Trophoblast cell (in vitro differentiated cells and primary cell): ENCODE data around the gene ESR1.
"Not testable (repeated sequence)": the region's sequence is repeated elsewhere in the genome, so short reads cannot be mapped to it uniquely, and the experiment has no call there.

Experiments used
- DNase-seq, 2 donors: peaks; one replicate each; pipeline ENCODE4 v3.0.0-alpha.2; 2016
- H2AFZ ChIP-seq: 2 replicates; pipeline ENCODE4 v1.6.1; 2013; ENCODE audit warnings: low read length, moderate library complexity, mild to moderate bottlenecking; ENCODE audit not compliant: insufficient read depth, poor library complexity
- H2AK5ac ChIP-seq: 2 replicates; pipeline ENCODE4 v1.6.1; 2013; ENCODE audit warnings: mild to moderate bottlenecking, low read length
- H2BK120ac ChIP-seq: 2 replicates; pipeline ENCODE4 v1.6.1; 2013; ENCODE audit warnings: low read length, mild to moderate bottlenecking, moderate library complexity; ENCODE audit not compliant: insufficient read depth, poor library complexity
- H2BK12ac ChIP-seq: 2 replicates; pipeline ENCODE4 v1.6.1; 2013; ENCODE audit warnings: mild to moderate bottlenecking, low read length, moderate library complexity
- H2BK5ac ChIP-seq: 2 replicates; pipeline ENCODE4 v1.6.1; 2013; ENCODE audit warnings: low read length, low read depth, moderate library complexity, mild to moderate bottlenecking; ENCODE audit not compliant: poor library complexity
- H3K14ac ChIP-seq: 2 replicates; pipeline ENCODE4 v1.6.1; 2013; ENCODE audit warnings: mild to moderate bottlenecking, low read length
- H3K18ac ChIP-seq: 2 replicates; pipeline ENCODE4 v1.6.1; 2013; ENCODE audit warnings: mild to moderate bottlenecking, low read length
- H3K23ac ChIP-seq: 2 replicates; pipeline ENCODE4 v1.6.1; 2013; ENCODE audit warnings: low read length
- H3K27ac ChIP-seq: 2 replicates; pipeline ENCODE4 v1.5.1; 2013; ENCODE audit warnings: low read depth, mild to moderate bottlenecking, inconsistent platforms, low read length, moderate library complexity
- H3K27me3 ChIP-seq: 2 replicates; pipeline ENCODE4 v1.6.1; 2013; ENCODE audit warnings: inconsistent platforms, mild to moderate bottlenecking, low read length, moderate library complexity; ENCODE audit not compliant: insufficient read depth
- H3K36me3 ChIP-seq, 2 experiments: 1 replicate in 1 of 2; 2 replicates in 1 of 2; pipeline ENCODE4 v1.6.1; 2013; ENCODE audit warnings: low read length in 2 of 2, mild to moderate bottlenecking in 2 of 2, moderate library complexity in 1 of 2; ENCODE audit not compliant: insufficient read depth in 2 of 2, control insufficient read depth in 1 of 2
- H3K4ac ChIP-seq: 2 replicates; pipeline ENCODE4 v1.6.1; 2013; ENCODE audit warnings: low read depth, mild to moderate bottlenecking, low read length, moderate library complexity
- H3K4me1 ChIP-seq, 2 experiments: 1 replicate in 1 of 2; 2 replicates in 1 of 2; pipeline ENCODE4 v1.6.1; 2013; ENCODE audit warnings: low read length in 2 of 2, mild to moderate bottlenecking in 2 of 2, moderate library complexity in 1 of 2; ENCODE audit not compliant: insufficient read depth in 2 of 2, control insufficient read depth in 1 of 2
- H3K4me2 ChIP-seq: 2 replicates; pipeline ENCODE4 v1.6.1; 2013; ENCODE audit warnings: inconsistent platforms, mild to moderate bottlenecking, low read length, moderate library complexity
- H3K4me3 ChIP-seq: 2 replicates; pipeline ENCODE4 v1.5.1; 2013; ENCODE audit warnings: mild to moderate bottlenecking, low read depth, low read length, inconsistent platforms
- H3K79me1 ChIP-seq: one replicate; pipeline ENCODE4 v1.6.1; 2013; ENCODE audit warnings: low read length
- H3K79me2 ChIP-seq: 2 replicates; pipeline ENCODE4 v1.6.1; 2013; ENCODE audit warnings: low read length, mild to moderate bottlenecking; ENCODE audit not compliant: control insufficient read depth, insufficient read depth, poor library complexity
- H3K9ac ChIP-seq: 2 replicates; pipeline ENCODE4 v1.6.1; 2013; ENCODE audit warnings: mild to moderate bottlenecking, low read length
- H3K9me3 ChIP-seq: 2 replicates; pipeline ENCODE4 v1.6.1; 2013; ENCODE audit warnings: low read depth, mild to moderate bottlenecking, control low read depth, inconsistent platforms, low read length; ENCODE audit not compliant: insufficient read depth
- H4K12ac ChIP-seq: 2 replicates; pipeline ENCODE4 v1.6.1; 2013; ENCODE audit warnings: low read depth, mild to moderate bottlenecking, low read length, moderate library complexity
- H4K8ac ChIP-seq: 2 replicates; pipeline ENCODE4 v1.6.1; 2013; ENCODE audit warnings: low read depth, mild to moderate bottlenecking, low read length, moderate library complexity
- H4K91ac ChIP-seq: one replicate; pipeline ENCODE4 v1.6.1; 2013; ENCODE audit warnings: low read depth, mild to moderate bottlenecking, low read length, moderate library complexity
- WGBS: extraction: QIAGEN DNeasy Blood & Tissue Kit; methylation state at CpG from one replicate; pipeline ENCODE4 v1.1.7; 2013; ENCODE audit warnings: missing lambda C conversion rate; ENCODE audit not compliant: insufficient read length, insufficient coverage; ENCODE audit errors: extremely low coverage; 5-methylcytosine and 5-hydroxymethylcytosine counted together

ESR1 gene

GRCh38 chr6:151962246-151962846 is 154.9 kb downstream of the ESR1 start:
- Histone ChIP-seq H2BK12ac (no peak overlapping the region), H3K9ac (no peak overlapping the region), H3K79me1 (no peaks in the 10 kb centered on the region), H3K27ac (no peak overlapping the region), H3K4me2 (no peak overlapping the region), H3K27me3 (no peaks in the 10 kb centered on the region), H3K4ac (no peak overlapping the region), H2BK5ac (no peak overlapping the region), H3K18ac (no peak overlapping the region), H4K12ac (no peak overlapping the region), H4K91ac (no peak overlapping the region), H3K9me3 (no peaks in the 10 kb centered on the region), H3K23ac (no peak overlapping the region), H2AFZ (no peak overlapping the region), H3K36me3 (no peaks in the 10 kb centered on the region), H3K79me2 (no peaks in the 10 kb centered on the region), H3K14ac (no peak overlapping the region), H3K4me3 (no peak overlapping the region), H2BK120ac (no peak overlapping the region), H3K4me1 (no peaks in the 10 kb centered on the region), H4K8ac (no peak overlapping the region), H2AK5ac (no peak overlapping the region)
- WGBS = no CpG with 5 or more reads among the region's 5 CpGs
- peak in 1 of 2 donors; percentile 30 for DNase-seq

DNA sequence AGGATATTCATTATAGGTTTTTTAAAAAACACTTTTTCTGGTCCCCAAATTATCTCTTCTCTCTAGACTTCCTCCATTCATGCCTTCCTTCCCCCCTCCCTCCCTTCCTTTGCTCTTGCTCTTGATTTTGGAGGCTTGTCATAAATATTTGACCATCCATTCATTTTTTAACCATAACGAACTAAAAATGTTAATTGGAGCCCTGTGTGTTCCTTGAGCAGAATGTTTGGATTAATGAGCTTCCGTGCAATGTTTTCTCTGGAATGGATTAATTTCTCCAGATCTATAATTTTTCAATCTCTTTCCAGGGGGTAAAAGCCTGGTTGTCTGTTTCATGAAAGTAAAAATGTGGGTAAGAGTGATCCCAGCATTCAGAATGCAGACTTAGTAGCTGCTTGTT is 155.5 kb downstream of the ESR1 start:
- H3K23ac ChIP-seq = no peak overlapping the region
- H4K91ac ChIP-seq = no peak overlapping the region
- no peaks in the 10 kb centered on the region for H3K9me3 ChIP-seq
- no peak overlapping the region for H3K14ac ChIP-seq
- DNase-seq = peak in 1 of 2 donors; percentile 28
- H3K79me1 ChIP-seq = no peaks in the 10 kb centered on the region
- H3K4me1 ChIP-seq = no peaks in the 10 kb centered on the region
- H4K8ac ChIP-seq = no peak overlapping the region
- H3K4ac ChIP-seq = no peak overlapping the region
- no peak overlapping the region for H2AK5ac ChIP-seq
- H2BK5ac ChIP-seq = no peak overlapping the region
- no peaks in the 10 kb centered on the region for H3K27me3 ChIP-seq
- no peak overlapping the region for H3K9ac ChIP-seq
- no peak overlapping the region for H2AFZ ChIP-seq
- WGBS = no CpG with 5 or more reads among the region's 2 CpGs
- no peak overlapping the region for H3K27ac ChIP-seq
- no peak overlapping the region for H3K4me2 ChIP-seq
- no peak overlapping the region for H3K18ac ChIP-seq
- H4K12ac ChIP-seq = no peak overlapping the region
- no peaks in the 10 kb centered on the region for H3K36me3 ChIP-seq
- no peak overlapping the region for H2BK12ac ChIP-seq
- H2BK120ac ChIP-seq = no peak overlapping the region
- H3K4me3 ChIP-seq = no peak overlapping the region
- H3K79me2 ChIP-seq = no peaks in the 10 kb centered on the region

GRCh38 chr6:151964412-151964811 is 156.9 kb downstream of the ESR1 start:
- H4K91ac ChIP-seq, H2BK5ac ChIP-seq: not testable (repeated sequence)

DNA sequence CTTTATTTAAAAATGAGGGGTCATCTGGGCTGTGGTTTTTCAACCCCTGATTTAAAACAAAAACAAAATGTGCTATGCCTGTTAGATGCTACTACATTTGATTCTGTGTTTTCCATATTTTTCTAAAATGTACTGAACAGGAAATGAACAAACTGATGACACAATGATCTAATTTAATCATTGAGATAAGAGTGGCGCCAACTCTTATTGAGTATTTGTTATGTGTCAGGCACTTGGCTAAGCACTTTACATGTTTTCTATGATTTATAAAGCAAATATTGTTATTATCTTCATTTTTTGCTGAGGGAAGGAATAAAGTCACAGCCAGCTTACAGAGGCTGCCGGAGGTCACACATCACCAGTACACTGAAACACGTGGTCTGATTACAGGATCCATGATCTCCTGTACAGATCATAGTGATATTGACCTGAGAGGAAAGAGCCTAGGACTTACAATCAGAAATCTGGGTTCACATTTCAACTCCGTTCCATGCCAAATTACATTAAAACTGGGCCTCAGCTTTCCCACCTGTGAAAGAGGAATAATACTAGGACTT is 166.7 kb downstream of the ESR1 start:
- Histone ChIP-seq H2BK5ac (no peak overlapping the region), H3K4me3 (no peak overlapping the region), H3K9ac (no peak overlapping the region), H4K91ac (no peak overlapping the region), H2AFZ (no peak overlapping the region), H3K27ac (no peak overlapping the region), H3K9me3 (no peaks in the 10 kb centered on the region), H2BK12ac (no peak overlapping the region), H3K4ac (no peak overlapping the region), H3K79me1 (no peaks in the 10 kb centered on the region), H3K4me1 (no peaks in the 10 kb centered on the region), H4K12ac (no peak overlapping the region), H3K27me3 (no peaks in the 10 kb centered on the region), H3K18ac (no peak overlapping the region), H2BK120ac (no peak overlapping the region), H3K4me2 (no peak overlapping the region), H2AK5ac (no peak overlapping the region), H3K14ac (no peak overlapping the region), H3K79me2 (no peaks in the 10 kb centered on the region), H4K8ac (no peak overlapping the region), H3K36me3 (no peaks in the 10 kb centered on the region), H3K23ac (no peak overlapping the region)
- WGBS = no CpG with 5 or more reads among the region's 4 CpGs
- no peak for DNase-seq

More at GRCh38 chr6:151964412-151964811, 156.9 kb downstream of the ESR1 start:
- not testable (repeated sequence) for H3K4me3 ChIP-seq, DNase-seq, H2BK12ac ChIP-seq, H3K9ac ChIP-seq, H3K4me1 ChIP-seq, H3K14ac ChIP-seq, H3K79me1 ChIP-seq, H4K8ac ChIP-seq, H2AFZ ChIP-seq, H3K36me3 ChIP-seq, H3K4ac ChIP-seq, H3K79me2 ChIP-seq, H3K23ac ChIP-seq, H3K4me2 ChIP-seq, H2BK120ac ChIP-seq, H3K9me3 ChIP-seq, H3K27me3 ChIP-seq, H3K18ac ChIP-seq, H2AK5ac ChIP-seq, H3K27ac ChIP-seq, H4K12ac ChIP-seq
- no CpG with 5 or more reads among the region's 4 CpGs for WGBS
